Body of pancreas (tissue), 4 donors: Measurements from ENCODE around the gene PER2. TPM values are rescaled to one million over a fixed set of nuclear protein-coding genes. Genes with fewer than 3 reads are reported as not detected.

ENCODE experiments used
- ATAC-seq: fragments of 150-250 bp; one replicate; pipeline ENCODE4 v1.9.1; 2016
- DNase-seq, 4 donors: peaks; one replicate each; pipeline ENCODE4 v3.0.0-alpha.2; 2019
- H3K27ac ChIP-seq, 4 donors: fragments of 200-600 bp; sonication (generic); 1 replicate in 3 of 4; 2 replicates in 1 of 4; pipeline versions ENCODE4 v1.5.1 to v1.6.1; 2016 to 2019; ENCODE audit warnings: mild to moderate bottlenecking in 1 of 4, mixed read lengths in 1 of 4, moderate library complexity in 1 of 4
- H3K27me3 ChIP-seq, 2 donors: fragments of 200-600 bp; sonication (generic); one replicate each; pipeline ENCODE4 v1.6.0; 2016; ENCODE audit warnings: mild to moderate bottlenecking in 1 of 2
- H3K36me3 ChIP-seq, 2 donors: fragments of 200-600 bp; sonication (generic); replicated peaks in 1 of 2; 2 replicates each; pipeline ENCODE4 v1.5.1; 2016; ENCODE audit warnings: low read depth in 2 of 2; ENCODE audit not compliant: insufficient read depth in 1 of 2
- H3K4me1 ChIP-seq: fragments of 200-600 bp; sonication (generic); one replicate; pipeline ENCODE4 v1.6.0; 2016
- H3K4me3 ChIP-seq, 2 donors: fragments of 200-600 bp; sonication (generic); 1 replicate in 1 of 2; 2 replicates in 1 of 2; pipeline ENCODE4 v1.5.1; 2016 to 2019
- H3K9me3 ChIP-seq, 3 donors: fragments of 200-600 bp; sonication (generic); 1 replicate in 2 of 3; 2 replicates in 1 of 3; pipeline ENCODE4 v1.5.1; 2016
- POLR2A ChIP-seq, 3 donors: fragments of 450-650 bp; IDR thresholded peaks; one replicate each; pipeline ENCODE4 v1.6.1; 2016; ENCODE audit warnings: antibody characterized with exemption in 3 of 3, mild to moderate bottlenecking in 2 of 3
- WGBS, 2 donors: methylation state at CpG; one replicate each; pipeline ENCODE4 v1.1.5; 2017; 5-methylcytosine and 5-hydroxymethylcytosine counted together
- intact Hi-C: fragments of 100-400 bp; cut with DNase I; formaldehyde crosslinking; loops from one replicate; pipeline ENCODE4 v1.15.1; 2023
- total RNA-seq, 2 donors: library from RNA; depleted of rRNA; stranded (reverse); fragments of >200 nt; gene quantifications; one replicate each; pipeline ENCODE4 v1.1.0, GENCODE V29; 2016
- TF ChIP-seq, protein P1 (sequence below), 7 experiments: fragments of 450-650 bp in 4 of 7; fragments of 200-600 bp in 3 of 7; sonication (generic) in 3 of 7; IDR thresholded peaks; one replicate each; pipeline ENCODE4 v1.5.1; 2016 to 2019; ENCODE audit warnings: antibody characterized with exemption in 7 of 7

PER2 gene
- total RNA-seq, 2 donors from 2014 or later, result 10.9 to 21.8 TPM

DNA sequence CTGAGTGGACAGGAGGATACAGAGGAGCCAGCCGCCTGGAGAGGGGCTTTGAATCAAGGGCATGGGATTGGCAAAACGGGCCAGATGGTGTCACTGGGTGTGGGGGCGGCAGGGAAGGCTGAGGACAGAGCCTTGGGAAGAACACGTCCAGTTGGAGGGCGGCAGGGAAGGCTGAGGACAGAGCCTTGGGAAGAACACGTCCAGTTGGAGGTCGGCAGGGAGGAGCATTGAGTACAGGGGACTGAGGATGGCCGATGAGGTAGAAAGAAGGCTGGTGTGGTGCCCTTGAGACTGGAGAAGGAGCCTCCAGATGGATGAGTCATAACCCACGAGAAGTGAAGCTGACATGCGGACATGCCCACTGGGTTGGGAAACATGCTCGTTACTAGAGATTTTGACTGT is 53.1 kb downstream of the PER2 start:
- 54 to 68% methylated on average over 11 of the region's 11 CpGs for WGBS, 2 donors
- intact Hi-C loops, result no loop called here
- Histone ChIP-seq H3K4me1 (peaks cover 37% of the 10 kb centered on the region), H3K9me3 (no peaks in the 10 kb centered on the region), H3K4me3 (no peak overlapping the region), H3K27me3 (no peaks in the 10 kb centered on the region), H3K27ac (no peak overlapping the region), H3K36me3 (no peaks in the 10 kb centered on the region)
- DNase-seq (no peak), ATAC-seq (no peak)
- no peak for TF ChIP-seq POLR2A (IDR thresholded peaks at IDR 0.05)
- TF ChIP-seq, protein P1, sequence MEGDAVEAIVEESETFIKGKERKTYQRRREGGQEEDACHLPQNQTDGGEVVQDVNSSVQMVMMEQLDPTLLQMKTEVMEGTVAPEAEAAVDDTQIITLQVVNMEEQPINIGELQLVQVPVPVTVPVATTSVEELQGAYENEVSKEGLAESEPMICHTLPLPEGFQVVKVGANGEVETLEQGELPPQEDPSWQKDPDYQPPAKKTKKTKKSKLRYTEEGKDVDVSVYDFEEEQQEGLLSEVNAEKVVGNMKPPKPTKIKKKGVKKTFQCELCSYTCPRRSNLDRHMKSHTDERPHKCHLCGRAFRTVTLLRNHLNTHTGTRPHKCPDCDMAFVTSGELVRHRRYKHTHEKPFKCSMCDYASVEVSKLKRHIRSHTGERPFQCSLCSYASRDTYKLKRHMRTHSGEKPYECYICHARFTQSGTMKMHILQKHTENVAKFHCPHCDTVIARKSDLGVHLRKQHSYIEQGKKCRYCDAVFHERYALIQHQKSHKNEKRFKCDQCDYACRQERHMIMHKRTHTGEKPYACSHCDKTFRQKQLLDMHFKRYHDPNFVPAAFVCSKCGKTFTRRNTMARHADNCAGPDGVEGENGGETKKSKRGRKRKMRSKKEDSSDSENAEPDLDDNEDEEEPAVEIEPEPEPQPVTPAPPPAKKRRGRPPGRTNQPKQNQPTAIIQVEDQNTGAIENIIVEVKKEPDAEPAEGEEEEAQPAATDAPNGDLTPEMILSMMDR (IDR thresholded peaks at IDR 0.05), result no peak

DNA sequence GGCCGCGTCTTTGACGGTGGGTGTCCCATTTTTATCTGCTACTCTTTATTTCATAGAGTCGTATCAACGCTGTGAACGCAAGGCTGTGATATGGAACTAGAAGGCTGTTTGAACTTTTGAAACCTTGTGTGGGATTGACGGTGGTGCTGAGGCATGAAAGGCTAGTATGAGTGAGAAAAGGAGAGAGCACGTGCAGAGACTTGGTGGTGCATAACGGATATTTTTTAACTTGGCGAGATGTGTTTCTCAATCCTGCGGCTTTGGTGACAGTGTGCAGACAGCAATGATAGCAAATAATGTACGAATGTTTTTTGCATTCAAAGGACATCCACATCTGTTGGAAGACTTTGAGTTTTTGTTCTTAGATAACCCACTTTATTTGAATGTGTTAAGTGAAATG is 54.8 kb downstream of the PER2 start:
- WGBS, 2 donors, result 71 to 74% methylated on average over 12 of the region's 12 CpGs
- peaks cover 44% of the 10 kb centered on the region for H3K4me1 ChIP-seq
- TF ChIP-seq, protein P1 (IDR thresholded peaks at IDR 0.05), result no peak
- TF ChIP-seq POLR2A (IDR thresholded peaks at IDR 0.05), result no peak
- no peaks in the 10 kb centered on the region for H3K27me3 ChIP-seq
- intact Hi-C loops, result no loop called here
- no peaks in the 10 kb centered on the region for H3K36me3 ChIP-seq
- ATAC-seq, result no peak
- H3K9me3 ChIP-seq, result no peaks in the 10 kb centered on the region
- no peak overlapping the region for H3K4me3 ChIP-seq
- H3K27ac ChIP-seq, result no peak overlapping the region
- no peak for DNase-seq

DNA sequence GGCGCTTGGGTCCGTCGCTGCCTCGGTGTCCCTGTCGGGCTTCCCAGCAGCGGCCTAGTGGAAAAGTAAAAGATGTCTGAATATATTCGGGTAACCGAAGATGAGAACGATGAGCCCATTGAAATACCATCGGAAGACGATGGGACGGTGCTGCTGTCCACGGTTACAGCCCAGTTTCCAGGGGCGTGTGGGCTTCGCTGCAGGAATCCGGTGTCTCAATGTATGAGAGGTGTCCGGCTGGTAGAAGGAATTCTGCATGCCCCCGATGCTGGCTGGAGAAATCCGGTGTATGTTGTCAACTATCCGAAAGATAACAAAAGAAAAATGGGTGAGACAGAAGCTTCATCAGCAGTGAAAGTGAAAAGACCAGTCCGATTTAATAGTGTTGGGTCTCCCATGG is 56.6 kb downstream of the PER2 start:
- TF ChIP-seq POLR2A (IDR thresholded peaks at IDR 0.05), result no peak
- TF ChIP-seq, protein P1 (IDR thresholded peaks at IDR 0.05), result no peak
- intact Hi-C loops, result no loop called here
- Histone ChIP-seq H3K36me3 (no peaks in the 10 kb centered on the region), H3K9me3 (no peaks in the 10 kb centered on the region), H3K4me3 (no peak overlapping the region), H3K27ac (peak overlapping the region in 1 of 4 donors; percentile 82), H3K4me1 (peaks cover 48% of the 10 kb centered on the region), H3K27me3 (no peaks in the 10 kb centered on the region)
- DNase-seq (no peak), ATAC-seq (no peak)
- 51 to 53% methylated on average over 21 of the region's 21 CpGs for WGBS, 2 donors

DNA sequence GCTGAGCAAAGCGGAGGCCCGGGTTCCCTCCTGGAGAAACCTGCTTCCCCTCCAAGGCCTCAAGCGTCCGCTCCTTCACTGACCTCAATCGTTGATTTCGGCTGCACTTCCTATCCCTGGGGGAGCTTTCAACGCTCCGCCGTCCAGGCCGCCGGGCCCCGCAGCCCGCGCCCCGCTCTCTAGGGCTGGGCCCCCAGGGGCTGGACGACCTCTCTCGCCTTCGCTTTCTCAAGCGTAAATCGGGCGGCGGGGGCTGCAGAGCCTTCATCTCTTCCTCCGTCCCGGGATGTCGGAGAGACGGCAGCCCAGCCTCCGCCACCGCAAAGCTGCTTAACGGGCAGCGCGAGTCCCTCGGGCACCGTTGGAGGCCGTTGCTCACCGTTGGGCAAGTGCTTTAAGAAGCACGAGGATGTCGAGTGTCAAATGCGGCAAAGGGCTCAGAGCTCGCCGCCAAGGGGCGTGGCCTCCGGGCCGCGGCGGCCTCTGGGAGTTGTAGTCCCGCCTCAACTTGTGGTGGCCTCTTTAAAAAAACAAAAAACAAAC is 57.1 kb downstream of the PER2 start:
- Histone ChIP-seq H3K4me3 (peak overlapping the region in 1 of 2 donors; percentile 9), H3K9me3 (no peaks in the 10 kb centered on the region), H3K4me1 (peaks cover 48% of the 10 kb centered on the region), H3K27ac (peak overlapping the region; percentile 69 to 82 (median 76)), H3K36me3 (no peaks in the 10 kb centered on the region), H3K27me3 (no peaks in the 10 kb centered on the region)
- intact Hi-C loops, result no loop called here
- ATAC-seq, result peak; percentile 86
- TF ChIP-seq, protein P1 (IDR thresholded peaks at IDR 0.05), result peak in 2 of 7 experiments; percentile 10 to 35
- peak; percentile 22 to 68 (median 55) for TF ChIP-seq POLR2A (IDR thresholded peaks at IDR 0.05)
- 12 to 14% methylated on average over 37 to 42 of the region's 46 CpGs for WGBS, 2 donors
- peak; percentile 84 to 89 (median 86) for DNase-seq

DNA sequence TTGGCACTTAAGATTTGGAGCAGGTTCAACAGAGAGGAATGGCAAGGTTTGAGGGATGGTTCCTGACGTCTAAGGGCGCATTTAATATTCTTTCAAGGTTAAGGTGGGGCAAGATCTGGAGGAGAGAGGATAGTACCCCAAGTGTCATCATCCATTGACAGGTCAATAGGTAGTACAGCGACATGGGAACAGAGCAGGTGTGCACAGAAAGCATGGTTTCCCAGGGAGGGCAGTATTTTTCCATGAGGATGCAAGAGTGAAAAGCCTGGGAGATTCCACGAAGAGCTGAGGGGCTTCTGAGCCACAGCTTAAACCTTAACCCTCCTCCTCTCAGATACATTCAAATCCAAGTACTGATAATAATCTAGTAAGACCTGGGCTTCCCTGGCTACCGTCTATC is 57.7 kb downstream of the PER2 start:
- intact Hi-C loops, result no loop called here
- no peaks in the 10 kb centered on the region for H3K36me3 ChIP-seq
- H3K27ac ChIP-seq, result peak overlapping the region; percentile 69 to 82 (median 76)
- peak in 3 of 4 donors; percentile 42 to 67 (median 55) for DNase-seq
- peaks cover 48% of the 10 kb centered on the region for H3K4me1 ChIP-seq
- ATAC-seq, result no peak
- no peak for TF ChIP-seq POLR2A (IDR thresholded peaks at IDR 0.05)
- TF ChIP-seq, protein P1 (IDR thresholded peaks at IDR 0.05), result no peak
- no peaks in the 10 kb centered on the region for H3K27me3 ChIP-seq
- no peak overlapping the region for H3K4me3 ChIP-seq
- WGBS, 2 donors, result 17 to 49% methylated on average over 5 of the region's 5 CpGs
- H3K9me3 ChIP-seq, result no peaks in the 10 kb centered on the region
